ENCODE data around the gene TMEM258. TPM values are rescaled to one million over a fixed set of nuclear protein-coding genes. Genes with fewer than 3 reads are reported as not detected.

TMEM258 gene
- total RNA-seq, 2 donors from 2014 or later = 8.6 to 29.1 TPM

DNA sequence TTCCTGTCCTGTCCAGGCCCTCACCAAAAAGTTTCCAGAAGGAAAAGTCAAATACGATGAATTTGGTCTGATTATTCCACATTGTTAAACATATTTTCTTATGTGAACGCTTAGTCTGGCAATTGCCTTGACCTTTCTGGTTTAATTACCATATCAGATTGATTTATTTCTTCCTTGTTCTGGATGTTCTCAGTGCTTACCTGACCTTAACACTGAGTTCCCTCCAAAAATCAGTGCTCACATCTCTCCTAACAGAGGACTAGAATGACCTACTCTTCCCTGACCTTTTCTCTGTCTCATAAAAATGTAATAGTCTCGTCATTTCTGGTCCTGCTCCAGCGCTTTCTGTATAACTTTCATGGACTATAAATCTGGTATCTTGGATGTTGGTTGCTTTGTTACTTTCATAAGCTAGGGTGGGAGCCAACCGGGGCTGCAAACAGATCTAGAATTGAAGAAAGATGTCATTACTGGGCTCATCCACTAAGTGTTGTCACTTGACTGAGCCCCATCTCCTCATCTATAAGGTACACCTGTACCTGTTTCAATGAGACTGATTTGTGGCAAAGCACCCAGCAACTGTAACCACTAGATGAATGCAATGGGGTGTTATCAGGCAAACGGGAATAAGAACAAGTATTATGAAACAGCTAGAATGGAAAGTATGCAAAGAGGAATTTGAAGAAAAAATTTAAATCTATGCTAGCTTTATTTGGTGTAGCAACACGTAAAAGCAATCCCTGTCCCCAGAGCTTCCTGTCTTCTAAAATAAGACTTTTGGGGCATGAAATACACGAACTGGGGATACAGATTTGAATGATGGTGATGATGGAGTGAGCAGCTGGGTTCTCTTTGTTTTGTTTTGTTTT is 38.1 kb upstream of the TMEM258 start:
- H3K27me3 ChIP-seq = peaks cover 0 to 5% of the 10 kb centered on the region in 2 donors
- no peak overlapping the region for H3K4me3 ChIP-seq
- no peak overlapping the region for H3K27ac ChIP-seq
- no peaks in the 10 kb centered on the region for H3K9me3 ChIP-seq
- ATAC-seq = no peak
- DNase-seq = no peak
- no peaks in the 10 kb centered on the region for H3K36me3 ChIP-seq (replicated peaks in 1 of 2; ENCODE audit: insufficient read depth in 1 of 2, low read depth in 2 of 2)
- 60 to 64% methylated on average over 8 of the region's 8 CpGs for WGBS, 2 donors
- TF ChIP-seq, protein P1, sequence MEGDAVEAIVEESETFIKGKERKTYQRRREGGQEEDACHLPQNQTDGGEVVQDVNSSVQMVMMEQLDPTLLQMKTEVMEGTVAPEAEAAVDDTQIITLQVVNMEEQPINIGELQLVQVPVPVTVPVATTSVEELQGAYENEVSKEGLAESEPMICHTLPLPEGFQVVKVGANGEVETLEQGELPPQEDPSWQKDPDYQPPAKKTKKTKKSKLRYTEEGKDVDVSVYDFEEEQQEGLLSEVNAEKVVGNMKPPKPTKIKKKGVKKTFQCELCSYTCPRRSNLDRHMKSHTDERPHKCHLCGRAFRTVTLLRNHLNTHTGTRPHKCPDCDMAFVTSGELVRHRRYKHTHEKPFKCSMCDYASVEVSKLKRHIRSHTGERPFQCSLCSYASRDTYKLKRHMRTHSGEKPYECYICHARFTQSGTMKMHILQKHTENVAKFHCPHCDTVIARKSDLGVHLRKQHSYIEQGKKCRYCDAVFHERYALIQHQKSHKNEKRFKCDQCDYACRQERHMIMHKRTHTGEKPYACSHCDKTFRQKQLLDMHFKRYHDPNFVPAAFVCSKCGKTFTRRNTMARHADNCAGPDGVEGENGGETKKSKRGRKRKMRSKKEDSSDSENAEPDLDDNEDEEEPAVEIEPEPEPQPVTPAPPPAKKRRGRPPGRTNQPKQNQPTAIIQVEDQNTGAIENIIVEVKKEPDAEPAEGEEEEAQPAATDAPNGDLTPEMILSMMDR (IDR thresholded peaks at IDR 0.05) = no peak
- TF ChIP-seq POLR2A (IDR thresholded peaks at IDR 0.05) = no peak
- H3K4me1 ChIP-seq = peaks cover 26% of the 10 kb centered on the region
- intact Hi-C loops (cut with DNase I) = no loop called here

DNA sequence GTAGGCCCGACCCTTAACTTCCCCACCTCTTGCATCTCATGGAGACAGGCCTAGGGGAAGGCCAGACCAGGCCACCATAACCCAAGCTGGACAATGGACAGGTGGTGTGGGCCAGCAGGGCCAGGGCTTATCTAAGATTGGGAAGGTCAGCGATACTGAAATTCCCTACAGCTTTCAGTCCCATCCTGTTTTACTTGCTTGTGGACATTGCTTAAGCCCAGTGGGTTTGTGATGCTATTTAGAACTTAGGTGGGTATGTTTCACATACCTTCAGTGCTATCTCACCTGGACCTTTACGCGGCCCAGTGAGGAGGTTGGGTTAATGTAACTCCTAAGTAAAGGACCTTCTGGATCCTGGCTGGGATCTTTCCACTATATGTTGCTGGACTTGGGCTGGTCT is 37.4 kb upstream of the TMEM258 start:
- H3K4me1 ChIP-seq = peaks cover 26% of the 10 kb centered on the region
- H3K9me3 ChIP-seq = no peaks in the 10 kb centered on the region
- no peak for DNase-seq
- peaks cover 0 to 5% of the 10 kb centered on the region in 2 donors for H3K27me3 ChIP-seq
- no peaks in the 10 kb centered on the region for H3K36me3 ChIP-seq (replicated peaks in 1 of 2; ENCODE audit: insufficient read depth in 1 of 2, low read depth in 2 of 2)
- no peak overlapping the region for H3K27ac ChIP-seq
- ATAC-seq = no peak
- no peak overlapping the region for H3K4me3 ChIP-seq
- TF ChIP-seq, protein P1 (IDR thresholded peaks at IDR 0.05) = no peak
- no peak for TF ChIP-seq POLR2A (IDR thresholded peaks at IDR 0.05)
- 58 to 82% methylated on average over 2 to 4 of the region's 4 CpGs for whole genome bisulfite sequencing, 2 donors
- intact Hi-C loops (cut with DNase I) = no loop called here

DNA sequence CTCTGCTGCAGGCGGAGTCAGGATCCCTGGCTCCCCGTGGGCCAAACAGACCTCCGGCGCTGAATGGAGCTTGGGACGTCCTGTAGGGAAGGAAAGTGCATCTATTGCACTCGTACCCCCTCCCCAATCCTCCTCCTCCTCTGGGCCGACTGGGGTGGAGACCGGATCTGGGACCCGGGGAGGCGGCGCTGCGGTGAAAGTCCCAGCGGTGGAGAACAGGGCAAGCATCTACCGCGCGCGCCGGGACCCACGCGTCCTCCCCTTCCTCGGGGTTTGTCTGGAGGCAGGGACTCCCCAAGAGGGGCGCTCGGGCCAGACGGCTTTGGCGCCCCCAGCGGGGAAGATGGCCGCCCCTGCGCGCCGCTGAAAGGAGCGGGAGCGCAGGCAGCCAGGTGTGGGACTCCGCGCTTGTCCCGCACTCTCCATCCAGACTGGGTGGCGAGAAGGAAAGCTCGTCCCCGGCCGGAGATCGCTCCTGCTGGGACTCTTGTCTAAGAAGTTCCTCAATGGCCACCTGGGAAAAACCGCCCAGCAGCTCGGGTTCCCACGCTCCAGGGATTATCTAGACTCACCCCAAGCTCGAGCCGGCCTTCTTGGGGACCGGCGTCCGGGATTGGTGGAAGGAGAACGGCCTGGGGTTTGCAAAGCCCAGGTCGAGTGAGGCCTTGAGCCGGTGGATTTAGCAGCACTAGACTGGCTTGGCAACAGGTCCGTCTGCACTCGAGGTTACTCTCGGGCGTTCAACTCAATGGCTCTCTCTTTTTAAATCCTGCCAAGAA is 36.4 kb upstream of the TMEM258 start:
- H3K27ac ChIP-seq = peak overlapping the region in 3 of 4 donors; percentile 15 to 75 (median 65)
- H3K9me3 ChIP-seq = no peaks in the 10 kb centered on the region
- peak; percentile 39 for ATAC-seq
- peaks cover 26% of the 10 kb centered on the region for H3K4me1 ChIP-seq
- DNase-seq = peak; percentile 26 to 56 (median 43)
- TF ChIP-seq POLR2A (IDR thresholded peaks at IDR 0.05) = no peak
- TF ChIP-seq, protein P1 (IDR thresholded peaks at IDR 0.05) = peak in 4 of 7 experiments; percentile 6 to 29 (median 18)
- intact Hi-C loops (cut with DNase I) = no loop called here
- H3K36me3 ChIP-seq (replicated peaks in 1 of 2; ENCODE audit: insufficient read depth in 1 of 2, low read depth in 2 of 2) = no peaks in the 10 kb centered on the region
- peak overlapping the region in 1 of 2 donors; percentile 22 for H3K4me3 ChIP-seq
- WGBS, 2 donors = 0 to 2% methylated on average over 17 to 50 of the region's 55 CpGs
- H3K27me3 ChIP-seq = peaks cover 0 to 5% of the 10 kb centered on the region in 2 donors

DNA sequence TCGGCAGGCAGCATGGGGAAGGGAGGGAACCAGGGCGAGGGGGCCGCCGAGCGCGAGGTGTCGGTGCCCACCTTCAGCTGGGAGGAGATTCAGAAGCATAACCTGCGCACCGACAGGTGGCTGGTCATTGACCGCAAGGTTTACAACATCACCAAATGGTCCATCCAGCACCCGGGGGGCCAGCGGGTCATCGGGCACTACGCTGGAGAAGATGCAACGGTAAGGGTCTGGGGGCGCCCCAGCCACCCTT is 35.9 kb upstream of the TMEM258 start:
- ATAC-seq (no peak), DNase-seq (no peak)
- peaks cover 0 to 5% of the 10 kb centered on the region in 2 donors for H3K27me3 ChIP-seq
- peaks cover 26% of the 10 kb centered on the region for H3K4me1 ChIP-seq
- H3K27ac ChIP-seq = peak overlapping the region in 3 of 4 donors; percentile 15 to 75 (median 65)
- intact Hi-C loops (cut with DNase I) = no loop called here
- peak overlapping the region in 1 of 2 donors; percentile 22 for H3K4me3 ChIP-seq
- whole genome bisulfite sequencing, 2 donors = 0% methylated on average over 1 to 16 of the region's 16 CpGs
- no peaks in the 10 kb centered on the region for H3K9me3 ChIP-seq
- TF ChIP-seq, protein P1 (IDR thresholded peaks at IDR 0.05) = no peak
- peak in 1 of 3 donors; percentile 2 for TF ChIP-seq POLR2A (IDR thresholded peaks at IDR 0.05)
- no peaks in the 10 kb centered on the region for H3K36me3 ChIP-seq (replicated peaks in 1 of 2; ENCODE audit: insufficient read depth in 1 of 2, low read depth in 2 of 2)

Data from body of pancreas (tissue), 4 donors.